ENCODE measurements around the gene ZNF76.

ZNF76 gene

DNA sequence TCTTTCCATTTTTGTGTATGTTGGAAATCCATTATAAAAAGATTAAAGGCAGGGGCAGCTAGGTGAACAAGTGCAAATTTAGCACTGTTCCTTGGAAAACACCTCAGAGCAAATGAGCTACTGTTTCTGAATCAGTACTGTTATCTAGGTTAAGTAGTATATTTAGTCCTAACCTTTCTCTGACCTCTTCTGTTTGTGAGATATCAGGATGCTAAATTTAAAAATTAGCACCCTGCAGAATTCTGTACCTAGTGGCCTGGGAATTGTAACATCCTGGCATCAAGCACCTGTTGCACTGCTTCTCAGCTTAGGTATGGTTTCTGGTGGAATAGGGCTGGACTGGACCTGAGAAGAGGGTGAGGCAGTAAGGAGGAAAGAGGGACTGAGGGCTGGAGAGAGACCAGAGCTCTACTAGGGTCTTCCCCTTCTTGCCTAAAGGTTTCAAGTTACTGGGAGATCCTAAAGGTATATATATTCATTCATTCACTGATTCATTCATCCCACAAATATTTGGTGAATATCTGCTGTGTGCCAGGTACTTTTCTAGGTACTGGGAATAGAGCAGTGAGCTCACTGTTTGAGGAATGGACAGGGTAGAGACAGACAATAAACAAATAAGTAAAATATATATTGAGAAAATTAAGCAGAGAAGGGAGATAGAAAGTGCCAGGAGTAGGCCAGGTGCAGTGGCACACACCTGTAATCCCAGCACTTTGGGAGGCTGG lies 5.2 kb downstream of the ZNF76 start:
- TF ChIP-seq EP300 (IDR thresholded peaks at IDR 0.05; ENCODE audit: borderline replicate concordance): no peak
- no peak for TF ChIP-seq YY1 (IDR thresholded peaks at IDR 0.05; ENCODE audit: low read depth)
- no peak for TF ChIP-seq EGR1 (IDR thresholded peaks at IDR 0.05)
- TF ChIP-seq, protein P1, sequence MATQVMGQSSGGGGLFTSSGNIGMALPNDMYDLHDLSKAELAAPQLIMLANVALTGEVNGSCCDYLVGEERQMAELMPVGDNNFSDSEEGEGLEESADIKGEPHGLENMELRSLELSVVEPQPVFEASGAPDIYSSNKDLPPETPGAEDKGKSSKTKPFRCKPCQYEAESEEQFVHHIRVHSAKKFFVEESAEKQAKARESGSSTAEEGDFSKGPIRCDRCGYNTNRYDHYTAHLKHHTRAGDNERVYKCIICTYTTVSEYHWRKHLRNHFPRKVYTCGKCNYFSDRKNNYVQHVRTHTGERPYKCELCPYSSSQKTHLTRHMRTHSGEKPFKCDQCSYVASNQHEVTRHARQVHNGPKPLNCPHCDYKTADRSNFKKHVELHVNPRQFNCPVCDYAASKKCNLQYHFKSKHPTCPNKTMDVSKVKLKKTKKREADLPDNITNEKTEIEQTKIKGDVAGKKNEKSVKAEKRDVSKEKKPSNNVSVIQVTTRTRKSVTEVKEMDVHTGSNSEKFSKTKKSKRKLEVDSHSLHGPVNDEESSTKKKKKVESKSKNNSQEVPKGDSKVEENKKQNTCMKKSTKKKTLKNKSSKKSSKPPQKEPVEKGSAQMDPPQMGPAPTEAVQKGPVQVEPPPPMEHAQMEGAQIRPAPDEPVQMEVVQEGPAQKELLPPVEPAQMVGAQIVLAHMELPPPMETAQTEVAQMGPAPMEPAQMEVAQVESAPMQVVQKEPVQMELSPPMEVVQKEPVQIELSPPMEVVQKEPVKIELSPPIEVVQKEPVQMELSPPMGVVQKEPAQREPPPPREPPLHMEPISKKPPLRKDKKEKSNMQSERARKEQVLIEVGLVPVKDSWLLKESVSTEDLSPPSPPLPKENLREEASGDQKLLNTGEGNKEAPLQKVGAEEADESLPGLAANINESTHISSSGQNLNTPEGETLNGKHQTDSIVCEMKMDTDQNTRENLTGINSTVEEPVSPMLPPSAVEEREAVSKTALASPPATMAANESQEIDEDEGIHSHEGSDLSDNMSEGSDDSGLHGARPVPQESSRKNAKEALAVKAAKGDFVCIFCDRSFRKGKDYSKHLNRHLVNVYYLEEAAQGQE (IDR thresholded peaks at IDR 0.05; ENCODE audit: low read depth): no peak
- no peak for TF ChIP-seq RAD21 (IDR thresholded peaks at IDR 0.05; ENCODE audit: low read depth)
- no peak for TF ChIP-seq TEAD4 (IDR thresholded peaks at IDR 0.05)
- TF ChIP-seq NFIC (IDR thresholded peaks at IDR 0.05): no peak
- no peak for TF ChIP-seq FOXM1 (IDR thresholded peaks at IDR 0.05; ENCODE audit: borderline replicate concordance, low read depth)
- no peak for TF ChIP-seq MAX (IDR thresholded peaks at IDR 0.05)
- TF ChIP-seq ZBTB7A (IDR thresholded peaks at IDR 0.05; ENCODE audit: low read depth): no peak
- no peak for TF ChIP-seq TAF1 (IDR thresholded peaks at IDR 0.05; ENCODE audit: low read depth)
- no peak for TF ChIP-seq USF1 (IDR thresholded peaks at IDR 0.05)
- no peak for TF ChIP-seq CEBPB (IDR thresholded peaks at IDR 0.05)
- no peak for TF ChIP-seq TCF12 (IDR thresholded peaks at IDR 0.05; ENCODE audit: low read depth)
- TF ChIP-seq CREB1 (IDR thresholded peaks at IDR 0.05; ENCODE audit: low read depth): no peak

GRCh38 chr6:35265523-35265922 lies 6.0 kb downstream of the ZNF76 start:
- TF ChIP-seq, protein P1 (IDR thresholded peaks at IDR 0.05; ENCODE audit: low read depth): no peak
- no peak for TF ChIP-seq TCF12 (IDR thresholded peaks at IDR 0.05; ENCODE audit: low read depth)
- TF ChIP-seq RAD21 (IDR thresholded peaks at IDR 0.05; ENCODE audit: low read depth): no peak
- no peak for TF ChIP-seq CREB1 (IDR thresholded peaks at IDR 0.05; ENCODE audit: low read depth)
- TF ChIP-seq YY1 (IDR thresholded peaks at IDR 0.05; ENCODE audit: low read depth): no peak

DNA sequence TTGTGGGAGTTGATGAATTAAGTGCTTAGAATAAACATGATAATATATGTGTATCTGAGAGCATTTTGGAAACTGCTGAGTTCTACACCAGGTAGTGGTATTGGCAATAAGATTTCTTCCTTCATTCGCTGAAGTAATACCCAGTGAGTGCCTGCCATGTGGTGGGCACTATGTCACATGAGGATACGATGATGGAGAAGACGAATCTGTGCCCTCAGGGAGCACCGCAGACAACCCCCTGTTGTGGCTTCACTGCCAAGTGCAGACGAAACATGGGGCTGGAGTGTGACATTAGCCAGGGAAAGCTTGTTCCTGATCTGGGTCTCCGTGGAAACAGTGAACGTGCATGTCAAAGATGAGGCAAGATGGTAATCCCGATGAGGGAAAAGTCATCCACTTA lies 7.9 kb downstream of the ZNF76 start:
- TF ChIP-seq USF1 (IDR thresholded peaks at IDR 0.05): no peak
- no peak for TF ChIP-seq TCF12 (IDR thresholded peaks at IDR 0.05; ENCODE audit: low read depth)
- TF ChIP-seq CEBPB (IDR thresholded peaks at IDR 0.05): no peak
- TF ChIP-seq ZBTB7A (IDR thresholded peaks at IDR 0.05; ENCODE audit: low read depth): no peak
- no peak for TF ChIP-seq NFIC (IDR thresholded peaks at IDR 0.05)
- TF ChIP-seq FOXM1 (IDR thresholded peaks at IDR 0.05; ENCODE audit: borderline replicate concordance, low read depth): no peak
- TF ChIP-seq, protein P1 (IDR thresholded peaks at IDR 0.05; ENCODE audit: low read depth): no peak
- TF ChIP-seq YY1 (IDR thresholded peaks at IDR 0.05; ENCODE audit: low read depth): no peak
- no peak for TF ChIP-seq EGR1 (IDR thresholded peaks at IDR 0.05)
- no peak for TF ChIP-seq TEAD4 (IDR thresholded peaks at IDR 0.05)
- no peak for TF ChIP-seq RAD21 (IDR thresholded peaks at IDR 0.05; ENCODE audit: low read depth)
- no peak for TF ChIP-seq TAF1 (IDR thresholded peaks at IDR 0.05; ENCODE audit: low read depth)
- TF ChIP-seq CREB1 (IDR thresholded peaks at IDR 0.05; ENCODE audit: low read depth): no peak

- TF ChIP-seq USF1 (IDR thresholded peaks at IDR 0.05) (no peak), FOXM1 (IDR thresholded peaks at IDR 0.05; ENCODE audit: borderline replicate concordance, low read depth) (no peak), CREB1 (IDR thresholded peaks at IDR 0.05; ENCODE audit: low read depth) (no peak), TCF12 (IDR thresholded peaks at IDR 0.05; ENCODE audit: low read depth) (no peak), ZBTB7A (IDR thresholded peaks at IDR 0.05; ENCODE audit: low read depth) (no peak), TEAD4 (IDR thresholded peaks at IDR 0.05) (no peak), MAX (IDR thresholded peaks at IDR 0.05) (no peak), TAF1 (IDR thresholded peaks at IDR 0.05; ENCODE audit: low read depth) (no peak), EGR1 (IDR thresholded peaks at IDR 0.05) (no peak), NFIC (IDR thresholded peaks at IDR 0.05) (no peak), EP300 (IDR thresholded peaks at IDR 0.05; ENCODE audit: borderline replicate concordance) (no peak), CEBPB (IDR thresholded peaks at IDR 0.05) (no peak), YY1 (IDR thresholded peaks at IDR 0.05; ENCODE audit: low read depth) (no peak), RAD21 (IDR thresholded peaks at IDR 0.05; ENCODE audit: low read depth) (no peak)
- TF ChIP-seq, protein P1 (IDR thresholded peaks at IDR 0.05; ENCODE audit: low read depth): no peak
Measured at GRCh38 chr6:35267897-35268296, 8.4 kb downstream of the ZNF76 start.
